NCI-H748 (cell line): ENCODE measurements around the gene STAG1.
"Not testable (repeated sequence)": the region's sequence is repeated elsewhere in the genome, so short reads cannot be mapped to it uniquely, and the experiment has no call there.

ENCODE experiments used
- DNase-seq: peaks from one replicate; lab custom pipeline; 2025; ENCODE audit not compliant: unreplicated experiment; lab: John Stamatoyannopoulos, UW

STAG1 gene

DNA sequence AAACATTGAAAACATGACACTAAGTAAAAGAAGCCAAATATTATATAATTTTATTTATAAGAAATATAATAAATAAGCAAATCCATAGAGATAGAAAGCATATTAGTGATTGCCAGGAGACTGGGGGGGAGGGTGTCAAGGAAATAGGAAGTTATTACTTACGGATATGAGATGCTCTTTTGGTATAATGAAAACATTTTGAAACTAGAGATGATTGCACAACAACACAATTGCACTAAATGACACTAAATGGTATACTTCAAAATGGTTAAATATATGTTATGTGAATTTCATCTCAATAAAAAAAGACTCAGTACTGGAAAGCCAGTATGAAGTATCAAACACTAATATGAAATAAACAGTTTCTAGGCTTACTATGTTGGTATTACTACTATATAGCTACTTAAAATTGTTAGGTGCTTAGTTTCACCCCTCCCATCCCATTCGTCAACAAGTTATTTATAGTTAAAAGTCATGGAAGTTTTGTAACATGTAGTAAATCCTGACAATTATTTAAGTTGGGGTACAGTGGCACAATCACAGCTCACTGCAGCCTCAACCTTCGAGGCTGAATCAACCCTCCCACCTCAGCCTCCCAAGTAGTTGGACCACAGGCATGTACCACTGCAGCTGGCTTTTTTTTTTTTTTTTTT lies 43.7 kb downstream of the STAG1 start:
- no peak for DNase-seq

DNA sequence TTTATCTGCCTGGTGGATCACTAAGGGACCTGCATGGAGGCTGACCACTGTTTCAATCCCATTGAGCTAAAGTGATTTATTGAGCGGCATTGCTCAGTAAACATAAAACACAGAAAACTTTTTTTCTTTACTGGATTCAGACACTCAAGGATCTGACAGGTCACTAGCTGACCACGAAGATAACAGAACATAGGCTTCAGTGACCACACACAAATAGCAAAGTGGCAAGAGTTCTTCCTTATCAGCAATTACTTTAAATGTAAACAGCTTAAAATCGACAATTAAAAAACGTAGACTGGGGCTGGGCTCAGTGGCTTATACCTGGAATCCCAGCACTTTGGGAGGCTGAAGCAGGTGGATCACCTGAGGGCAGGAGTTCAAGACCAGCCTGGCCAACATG lies 48.7 kb downstream of the STAG1 start:
- DNase-seq, result no peak

DNA sequence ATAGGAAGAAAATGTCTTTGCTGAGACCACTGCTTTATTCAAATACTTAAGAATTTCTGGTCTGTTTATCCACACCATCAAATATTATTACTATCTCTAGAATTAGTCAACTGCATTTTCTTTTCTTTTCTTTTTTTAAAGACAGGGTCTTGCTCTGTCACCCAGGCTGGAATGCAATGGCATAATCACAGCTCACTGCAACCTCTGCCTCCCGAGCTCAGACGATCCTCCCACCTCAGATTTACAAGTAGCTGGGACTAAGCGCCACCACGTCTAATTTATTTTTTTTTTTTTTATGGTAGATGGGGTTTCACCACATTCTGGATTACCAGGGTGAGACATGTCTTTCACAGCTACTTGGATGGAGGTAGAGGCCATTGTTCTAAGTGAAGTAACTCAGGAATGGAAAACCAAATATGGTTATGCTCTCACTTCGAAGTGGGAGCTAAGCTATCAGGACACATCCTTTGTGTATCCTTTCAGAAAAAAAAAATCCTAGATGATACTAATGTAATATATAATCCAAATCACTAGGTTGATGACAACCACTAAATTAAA lies 52.8 kb downstream of the STAG1 start:
- DNase-seq, result no peak

- DNase-seq, result no peak
Measured at GRCh38 chr3:136698361-136698760, 53.8 kb downstream of the STAG1 start.

DNA sequence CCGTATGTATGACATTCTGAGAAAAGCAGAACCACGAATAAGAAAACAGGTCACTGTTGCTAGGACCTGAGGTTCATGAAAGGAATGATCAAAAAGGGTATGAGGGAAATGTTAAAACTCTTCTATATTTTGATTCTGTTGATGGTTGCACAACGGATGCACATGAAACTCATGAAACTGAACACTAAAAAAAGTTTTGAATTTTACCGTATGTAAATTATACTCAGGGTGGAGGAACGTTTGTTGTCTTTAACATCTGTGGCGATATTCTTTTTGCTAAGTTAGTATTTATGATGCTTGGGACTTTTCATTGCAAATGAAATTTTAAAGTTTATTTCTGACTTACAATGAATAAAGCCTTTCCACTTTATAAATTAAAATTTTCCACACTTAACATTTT lies 55.4 kb downstream of the STAG1 start:
- no peak for DNase-seq

GRCh38 chr3:136694321-136694720 lies 57.9 kb downstream of the STAG1 start:
- DNase-seq, result no peak

DNA sequence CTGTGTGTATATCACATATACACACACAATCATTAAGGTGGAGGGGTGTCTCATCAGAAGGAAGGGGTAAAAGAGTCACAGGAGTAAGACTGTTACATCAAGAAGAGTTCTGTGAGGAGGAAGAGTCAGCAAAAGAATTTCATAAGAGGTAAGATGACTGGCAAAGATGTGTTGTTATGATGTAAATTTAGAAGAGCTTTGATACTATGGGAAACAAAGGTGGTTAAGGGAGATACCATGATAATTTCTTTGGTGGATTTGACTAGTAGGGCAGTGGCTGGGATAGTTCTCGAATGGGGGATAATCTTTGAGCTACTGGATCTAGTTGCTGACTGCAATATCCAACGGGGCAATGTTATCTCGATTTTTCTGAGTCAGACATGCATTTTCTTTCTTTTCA lies 61.6 kb downstream of the STAG1 start:
- DNase-seq, result no peak

- no peak for DNase-seq
Measured at GRCh38 chr3:136685882-136686281, 66.3 kb downstream of the STAG1 start.

DNA sequence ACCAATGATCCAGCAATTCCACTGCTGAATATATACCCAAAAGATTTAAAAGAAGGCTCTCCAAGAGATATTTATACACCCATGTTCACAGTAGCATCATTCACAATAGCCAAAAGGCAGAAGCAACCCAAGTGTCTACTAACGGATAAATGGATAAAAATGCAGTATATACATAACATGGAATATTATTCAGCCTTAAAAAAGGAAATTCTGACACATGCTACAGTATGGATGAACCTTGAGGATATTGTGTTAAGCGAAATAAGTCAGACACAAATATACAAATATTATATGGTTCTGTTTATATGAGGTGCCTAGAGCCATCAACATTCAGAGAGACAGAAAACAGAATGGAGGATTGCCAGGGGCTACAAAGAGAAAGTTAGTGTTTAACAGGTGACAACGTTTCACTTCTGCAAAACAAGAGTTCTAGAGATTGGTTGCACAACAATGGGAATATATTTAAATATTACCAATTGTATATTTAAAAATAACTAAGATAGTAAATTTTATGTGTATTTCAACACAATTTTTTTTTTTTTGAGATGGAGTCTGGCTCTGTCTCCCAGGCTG lies 69.4 kb downstream of the STAG1 start:
- no peak for DNase-seq

GRCh38 chr3:136678981-136679380 lies 73.2 kb downstream of the STAG1 start:
- DNase-seq, result no peak

- DNase-seq, result no peak
Measured at GRCh38 chr3:136676009-136676408, 76.2 kb downstream of the STAG1 start.

- DNase-seq, result no peak
Measured at GRCh38 chr3:136675150-136675858, 76.9 kb downstream of the STAG1 start.

GRCh38 chr3:136672457-136672856 lies 79.7 kb downstream of the STAG1 start:
- no peak for DNase-seq

- DNase-seq, result no peak
Measured at GRCh38 chr3:136671921-136672320, 80.3 kb downstream of the STAG1 start.

DNA sequence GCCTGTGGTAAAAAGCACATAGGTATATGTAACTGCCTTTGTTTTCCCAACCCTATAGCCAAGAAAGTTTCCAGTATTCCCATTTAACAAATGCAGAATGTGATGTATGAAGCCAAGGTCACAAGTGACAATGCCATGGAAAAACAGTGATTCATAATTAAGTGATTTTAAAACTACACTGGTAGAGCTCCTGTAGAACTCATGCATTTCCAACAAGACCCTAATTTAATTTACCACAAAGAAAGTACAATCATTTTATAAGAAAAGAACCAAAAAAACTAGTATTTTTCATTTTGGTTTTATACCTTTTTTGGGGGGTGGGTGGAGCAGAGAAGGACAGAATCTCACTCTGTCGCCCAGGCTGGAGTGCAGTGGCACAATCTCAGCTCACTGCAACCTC lies 82.0 kb downstream of the STAG1 start:
- DNase-seq, result no peak

- DNase-seq, result no peak
Measured at GRCh38 chr3:136667081-136667480, 85.1 kb downstream of the STAG1 start.

DNA sequence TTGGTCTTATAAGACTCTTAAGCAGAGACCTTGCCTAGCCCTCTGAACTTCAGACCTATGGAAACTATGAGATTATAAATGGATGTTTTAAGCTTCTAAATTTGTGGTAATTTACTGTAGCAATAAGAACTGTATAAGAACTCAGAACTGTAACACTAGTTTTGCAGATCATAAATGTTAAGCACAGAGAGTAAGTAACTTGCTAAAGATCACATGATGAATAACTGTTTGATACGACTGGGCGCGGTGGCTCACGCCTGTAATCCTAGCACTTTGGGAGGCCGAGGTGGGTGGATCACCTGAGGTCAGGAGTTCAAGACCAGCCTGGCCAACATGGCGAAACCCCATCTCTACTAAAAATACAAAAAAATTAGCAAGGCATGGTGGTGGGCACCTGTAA lies 85.9 kb downstream of the STAG1 start:
- DNase-seq, result not testable (repeated sequence)

DNA sequence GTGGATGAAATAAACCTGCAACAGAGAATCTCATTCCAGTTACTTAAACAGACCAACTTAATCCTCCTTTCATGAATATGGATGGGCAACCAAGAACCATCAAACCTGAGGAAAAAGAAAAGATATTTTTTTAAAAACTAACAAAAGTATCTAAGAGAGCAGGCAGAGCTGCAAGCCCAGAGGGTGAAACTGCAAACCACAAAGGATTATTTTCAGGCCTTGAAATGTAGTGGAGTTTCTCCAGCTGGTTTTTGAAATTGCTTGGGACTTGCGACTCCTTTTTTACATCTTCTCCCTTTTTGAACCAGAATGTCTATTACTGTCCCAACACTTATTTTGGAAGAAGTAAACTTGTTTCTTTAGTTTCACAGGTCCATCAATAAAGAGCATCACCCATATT lies 87.4 kb downstream of the STAG1 start:
- DNase-seq, result no peak

- DNase-seq, result no peak
Measured at GRCh38 chr3:136661282-136661681, 90.9 kb downstream of the STAG1 start.

DNA sequence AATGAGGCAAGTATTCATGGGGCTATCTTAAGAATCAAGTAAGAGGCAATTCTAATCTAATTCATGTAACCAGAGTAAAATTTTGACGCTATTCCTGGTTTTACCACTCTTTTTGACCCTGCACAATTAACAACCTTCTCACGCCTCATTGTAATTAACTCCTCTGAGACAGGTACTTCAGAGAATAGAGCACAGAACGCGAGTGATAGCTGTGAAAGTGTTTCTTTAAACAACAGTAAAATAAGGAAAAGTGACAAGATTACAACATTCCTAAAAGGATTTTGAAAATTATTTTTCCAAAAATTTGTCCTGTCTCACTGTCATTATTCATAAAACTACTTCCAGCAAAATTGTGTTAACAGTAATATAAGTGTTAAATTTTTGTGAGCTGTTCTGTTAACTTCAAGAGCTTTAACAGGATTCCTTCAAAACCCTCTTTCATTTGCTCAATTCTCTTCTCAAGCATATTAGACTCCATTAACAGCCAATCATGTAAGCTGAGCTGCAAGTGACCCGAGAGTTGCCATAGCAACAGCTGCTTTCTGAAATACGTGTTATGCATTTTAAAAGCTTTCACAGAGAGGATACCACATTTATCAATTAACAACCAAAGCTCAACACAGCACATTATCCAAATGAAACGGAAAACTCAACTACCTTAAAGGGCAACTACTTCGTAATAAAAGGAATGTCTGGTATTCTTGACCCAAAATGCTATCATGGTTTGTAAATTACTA lies 93.1 kb downstream of the STAG1 start:
- peak; percentile 79 for DNase-seq

- DNase-seq, result no peak
Measured at GRCh38 chr3:136657526-136657925, 94.7 kb downstream of the STAG1 start.

GRCh38 chr3:136653628-136654027 lies 98.5 kb downstream of the STAG1 start:
- no peak for DNase-seq
